H1 (cell line): ENCODE results near the gene FRRS1. TPM values are rescaled to one million over a fixed set of nuclear protein-coding genes. Genes with fewer than 3 reads are reported as not detected.

ENCODE experiments used
- CTCF ChIA-PET: fragments of 300-600 bp; sonication (Branson Sonifier 250); formaldehyde crosslinking; loops from one replicate; lab custom pipeline; 2021; ENCODE audit not compliant: partially characterized antibody; lab: Charles Lee
- POLR2A ChIA-PET: fragments of 300-600 bp; sonication (Branson Sonifier 250); formaldehyde crosslinking; loops from one replicate; lab custom pipeline; 2021; ENCODE audit warnings: inconsistent platforms; ENCODE audit not compliant: partially characterized antibody; lab: Charles Lee
- DNase-seq, 2 experiments: peaks; one replicate each; pipeline versions ENCODE4 v3.0.0 to v3.0.0-alpha.2; 2010 to 2022; ENCODE audit warnings: low spot score in 2 of 2, low read depth in 1 of 2, mixed read lengths in 1 of 2
- FAIRE-seq: peaks from 2 replicates; lab custom pipeline; 2011; peaks lifted over from hg19 to GRCh38; lab: Jason Lieb, UNC
- H2AFZ ChIP-seq: 2 replicates; pipeline ENCODE4 v1.8.1; 2012; ENCODE audit warnings: low read length, inconsistent platforms
- H2AK5ac ChIP-seq: 2 replicates; pipeline ENCODE4 v1.6.1; 2013; ENCODE audit warnings: low read depth, low read length
- H2BK120ac ChIP-seq: replicated peaks from 2 replicates; pipeline ENCODE3; 2013; ENCODE audit warnings: low read depth, low read length, inconsistent platforms
- H2BK12ac ChIP-seq: 2 replicates; pipeline ENCODE4 v1.6.1; 2013; ENCODE audit warnings: low read depth, low read length
- H2BK15ac ChIP-seq: 2 replicates; pipeline ENCODE4 v1.6.1; 2013; ENCODE audit warnings: low read length
- H2BK20ac ChIP-seq: 2 replicates; pipeline ENCODE4 v1.6.1; 2013; ENCODE audit warnings: low read length
- H2BK5ac ChIP-seq: 2 replicates; pipeline ENCODE4 v1.6.1; 2013; ENCODE audit warnings: low read depth, low read length
- H3K14ac ChIP-seq: 2 replicates; pipeline ENCODE4 v1.6.1; 2013; ENCODE audit warnings: inconsistent platforms; ENCODE audit not compliant: insufficient read length
- H3K18ac ChIP-seq: 2 replicates; pipeline ENCODE4 v1.6.1; 2013; ENCODE audit warnings: low read length; ENCODE audit errors: extremely low read depth
- H3K23ac ChIP-seq: 2 replicates; pipeline ENCODE4 v1.6.1; 2013; ENCODE audit warnings: inconsistent platforms; ENCODE audit not compliant: insufficient read length
- H3K23me2 ChIP-seq: 2 replicates; pipeline ENCODE4 v1.6.1; 2013; ENCODE audit warnings: low read depth, low read length
- H3K27ac ChIP-seq: 2 replicates; pipeline ENCODE4 v1.6.1; 2011; ENCODE audit warnings: low read depth, low read length, inconsistent platforms
- H3K27me3 ChIP-seq, 4 experiments: replicated peaks in 1 of 4; 1 replicate in 1 of 4; 2 replicates in 3 of 4; pipeline versions ENCODE4 v1.6.1 to v1.8.1; 2011 to 2013; ENCODE audit warnings: low read length in 3 of 4, mild to moderate bottlenecking in 3 of 4, inconsistent platforms in 2 of 4, mixed read lengths in 2 of 4, moderate library complexity in 1 of 4; ENCODE audit not compliant: control insufficient read depth in 3 of 4, insufficient read depth in 3 of 4; ENCODE audit errors: extremely low read depth in 1 of 4
- H3K36me3 ChIP-seq, 4 experiments: 2 replicates each; pipeline versions ENCODE4 v1.6.1 to v1.8.1; 2011 to 2013; ENCODE audit warnings: mild to moderate bottlenecking in 4 of 4, low read length in 3 of 4, moderate library complexity in 2 of 4, control low read depth in 1 of 4, inconsistent platforms in 1 of 4; ENCODE audit not compliant: insufficient read depth in 4 of 4, control insufficient read depth in 2 of 4
- H3K4ac ChIP-seq: replicated peaks from 2 replicates; pipeline ENCODE3; 2013; ENCODE audit warnings: low read length, low read depth, mixed read lengths, inconsistent platforms; ENCODE audit not compliant: insufficient read length
- H3K4me1 ChIP-seq, 4 experiments: replicated peaks in 1 of 4; 1 replicate in 1 of 4; 2 replicates in 3 of 4; pipeline versions ENCODE4 v1.6.1 to v1.8.1; 2011 to 2013; ENCODE audit warnings: low read length in 3 of 4, inconsistent platforms in 2 of 4, mixed read lengths in 1 of 4; ENCODE audit not compliant: insufficient read depth in 4 of 4, control insufficient read depth in 3 of 4
- H3K4me2 ChIP-seq, 2 experiments: 2 replicates each; pipeline versions ENCODE4 v1.6.1 to v1.8.1; 2011 to 2013; ENCODE audit warnings: low read depth in 2 of 2, low read length in 2 of 2, control low read depth in 1 of 2, inconsistent platforms in 1 of 2, mild to moderate bottlenecking in 1 of 2; ENCODE audit not compliant: insufficient read depth in 1 of 2
- H3K4me3 ChIP-seq, 4 experiments: fragments of 200-600, 300-600 bp in 1 of 4; sonication (generic), shearing (Covaris generic), sonication (Bioruptor Twin) in 1 of 4; 2 replicates each; pipeline versions ENCODE4 v1.5.1 to v1.8.1; 2011 to 2016; ENCODE audit warnings: low read length in 4 of 4, low read depth in 3 of 4, control low read depth in 2 of 4, inconsistent platforms in 2 of 4, mild to moderate bottlenecking in 2 of 4, mixed read lengths in 1 of 4, moderate library complexity in 1 of 4; ENCODE audit not compliant: insufficient read depth in 2 of 4; ENCODE audit errors: extremely low read depth in 1 of 4
- H3K56ac ChIP-seq: replicated peaks from 2 replicates; pipeline ENCODE3; 2013; ENCODE audit warnings: low read depth, mild to moderate bottlenecking, mixed read lengths, low read length, inconsistent platforms; ENCODE audit not compliant: insufficient read length
- H3K79me1 ChIP-seq: 2 replicates; pipeline ENCODE4 v1.6.1; 2013; ENCODE audit warnings: low read depth, low read length, control low read depth
- H3K79me2 ChIP-seq, 2 experiments: 2 replicates each; pipeline versions ENCODE4 v1.6.1 to v1.8.1; 2012 to 2013; ENCODE audit warnings: low read length in 2 of 2, mild to moderate bottlenecking in 2 of 2, inconsistent platforms in 1 of 2; ENCODE audit not compliant: insufficient read depth in 2 of 2, control insufficient read depth in 1 of 2
- H3K9ac ChIP-seq, 4 experiments: replicated peaks in 1 of 4; 1 replicate in 1 of 4; 2 replicates in 3 of 4; pipeline versions ENCODE4 v1.6.1 to v1.8.1; 2011 to 2013; ENCODE audit warnings: low read depth in 3 of 4, low read length in 3 of 4, control low read depth in 2 of 4, mild to moderate bottlenecking in 2 of 4, moderate library complexity in 2 of 4, inconsistent platforms in 1 of 4; ENCODE audit errors: extremely low read depth in 1 of 4
- H3K9me3 ChIP-seq, 2 experiments: 2 replicates each; pipeline versions ENCODE4 v1.6.1 to v1.8.1; 2012 to 2013; ENCODE audit warnings: mild to moderate bottlenecking in 2 of 2, moderate library complexity in 2 of 2, control low read depth in 1 of 2, inconsistent platforms in 1 of 2, low read depth in 1 of 2, low read length in 1 of 2, mixed read lengths in 1 of 2; ENCODE audit not compliant: insufficient read depth in 2 of 2
- H4K20me1 ChIP-seq, 2 experiments: replicated peaks in 1 of 2; 2 replicates each; pipeline versions ENCODE3 to v1.8.1; 2011 to 2013; ENCODE audit warnings: inconsistent platforms in 2 of 2, low read length in 2 of 2, mild to moderate bottlenecking in 1 of 2; ENCODE audit not compliant: insufficient read depth in 2 of 2, control insufficient read depth in 1 of 2
- H4K5ac ChIP-seq: 2 replicates; pipeline ENCODE4 v1.6.1; 2013; ENCODE audit warnings: low read length, low read depth, mixed read lengths, inconsistent platforms; ENCODE audit not compliant: insufficient read length
- H4K8ac ChIP-seq: 2 replicates; pipeline ENCODE4 v1.8.0; 2013; ENCODE audit warnings: mild to moderate bottlenecking, moderate library complexity, low read length, inconsistent platforms; ENCODE audit not compliant: insufficient read depth; ENCODE audit errors: extremely low read depth
- H4K91ac ChIP-seq: replicated peaks from 2 replicates; pipeline ENCODE3; 2013; ENCODE audit warnings: low read length, mixed read lengths, inconsistent platforms; ENCODE audit not compliant: insufficient read length
- CBX8 ChIP-seq: fragments of 300-800, 300-1000 bp; sonication (generic); IDR thresholded peaks from 2 replicates; pipeline ENCODE4 v1.7.1; 2016; ENCODE audit warnings: low read depth, low read length, borderline replicate concordance
- CHD1 ChIP-seq: IDR thresholded peaks from 2 replicates; pipeline ENCODE4 v1.6.1; 2012; ENCODE audit warnings: low read depth, low read length, improper control_type of control experiment
- E2F6 ChIP-seq: IDR thresholded peaks from 2 replicates; pipeline ENCODE4 v1.6.1; 2012; ENCODE audit warnings: inconsistent platforms
- GABPA ChIP-seq: IDR thresholded peaks from 2 replicates; pipeline ENCODE4 v1.6.1; 2011; ENCODE audit warnings: mild to moderate bottlenecking, low read length, moderate library complexity, borderline replicate concordance; ENCODE audit not compliant: insufficient read depth
- KDM1A ChIP-seq: fragments of 200-600, 300-600 bp; sonication (generic); IDR thresholded peaks from 2 replicates; pipeline ENCODE4 v1.7.1; 2016; ENCODE audit warnings: mild to moderate bottlenecking, low read length, borderline replicate concordance
- NRF1 ChIP-seq: IDR thresholded peaks from 2 replicates; pipeline ENCODE4 v1.6.1; 2011; ENCODE audit warnings: mild to moderate bottlenecking, low read depth, low read length, improper control_type of control experiment
- POLR2AphosphoS5 ChIP-seq: IDR thresholded peaks from 2 replicates; pipeline ENCODE4 v1.6.1; 2011; ENCODE audit warnings: low read depth, low read length
- SP2 ChIP-seq: IDR thresholded peaks from 2 replicates; pipeline ENCODE4 v1.6.1; 2012; ENCODE audit warnings: mild to moderate bottlenecking, low read length, inconsistent platforms
- SP4 ChIP-seq: IDR thresholded peaks from 2 replicates; pipeline ENCODE4 v1.6.1; 2012; ENCODE audit warnings: low read length, inconsistent platforms
- SUZ12 ChIP-seq: fragments of 200-600 bp; sonication (generic); IDR thresholded peaks from 2 replicates; pipeline ENCODE4 v1.6.1; 2012; ENCODE audit warnings: mild to moderate bottlenecking, inconsistent platforms, low read length, moderate library complexity, mixed read lengths
- TCF12 ChIP-seq: IDR thresholded peaks from 2 replicates; pipeline ENCODE4 v1.6.1; 2011; ENCODE audit warnings: low read depth, mild to moderate bottlenecking, low read length
- TEAD4 ChIP-seq: IDR thresholded peaks from 2 replicates; pipeline ENCODE4 v1.6.1; 2012; ENCODE audit warnings: low read depth, low read length, inconsistent platforms, mixed read lengths
- USF2 ChIP-seq: IDR thresholded peaks from 2 replicates; pipeline ENCODE4 v1.6.1; 2011; ENCODE audit warnings: low read length, improper control_type of control experiment
- ZNF274 ChIP-seq: IDR thresholded peaks from 2 replicates; pipeline ENCODE4 v1.7.0; 2012; ENCODE audit warnings: low read length, borderline replicate concordance; ENCODE audit errors: extremely low read depth
- WGBS, 2 experiments: shearing (Covaris generic) in 1 of 2; methylation state at CpG; one replicate each; pipeline versions ENCODE4 v1.1.6 to v1.1.7; 2013 to 2015; ENCODE audit warnings: low lambda C conversion rate in 2 of 2, mixed read lengths in 2 of 2, inconsistent platforms in 1 of 2, low coverage in 1 of 2, missing lambda C conversion rate in 1 of 2; ENCODE audit not compliant: insufficient replicate concordance in 2 of 2, insufficient coverage in 1 of 2, insufficient read length in 1 of 2; ENCODE audit errors: extremely low coverage in 1 of 2, missing lambda C conversion rate in 1 of 2; 5-methylcytosine and 5-hydroxymethylcytosine counted together
- polyA plus RNA-seq, 7 experiments: library from polyadenylated mRNA; depleted of rRNA in 3 of 7; stranded (reverse) in 5 of 7; unstranded in 2 of 7; fragments of >200 nt in 5 of 7; fragments of 200-250 nt in 2 of 7; gene quantifications; 1 replicate in 5 of 7; 2 replicates in 1 of 7; 4 replicates in 1 of 7; pipeline versions ENCODE4 v1.2.1 to v1.2.3, GENCODE V29; 2011 to 2013; ENCODE audit warnings: missing spikeins in 2 of 7, mixed read lengths in 2 of 7
- total RNA-seq: library from RNA; stranded (reverse); fragmentation: NEBNext Ultra II Directional; extraction: Animal tissue kit (Norgen Biotek cat#: 25700); gene quantifications from 2 replicates; pipeline ENCODE4 v1.2.1, GENCODE V29; 2021

FRRS1 gene
- total and polyA plus RNA-seq, 2 of the 8 experiments (the other 6 are each of a cell fraction or from before 2014, with no cell fraction given): 3.5 to 6.5 TPM

GRCh38 chr1:99660496-99660895, 105.9 kb downstream of the FRRS1 start:
- Histone ChIP-seq H2BK12ac (no peak overlapping the region), H3K79me1 (no peaks in the 10 kb centered on the region), H3K4me2 (no peak overlapping the region), H3K23ac (no peak overlapping the region), H3K4me3 (no peak overlapping the region), H2BK5ac (no peak overlapping the region), H3K14ac (no peak overlapping the region), H3K27ac (no peak overlapping the region), H3K79me2 (no peaks in the 10 kb centered on the region), H2BK20ac (no peak overlapping the region), H4K91ac (no peak overlapping the region), H3K18ac (no peak overlapping the region), H3K27me3 (no peaks in the 10 kb centered on the region), H3K23me2 (no peaks in the 10 kb centered on the region), H4K8ac (no peak overlapping the region), H2BK15ac (no peak overlapping the region), H3K56ac (no peak overlapping the region), H4K20me1 (no peaks in the 10 kb centered on the region), H3K4ac (no peak overlapping the region), H2BK120ac (no peak overlapping the region), H2AK5ac (no peak overlapping the region), H4K5ac (no peak overlapping the region), H3K9me3 (no peaks in the 10 kb centered on the region), H3K4me1 (no peaks in the 10 kb centered on the region), H3K36me3 (no peaks in the 10 kb centered on the region), H2AFZ (no peak overlapping the region), H3K9ac (no peak overlapping the region)
- ChIA-PET CTCF (interaction anchor here (0.8 to 1.6 kb wide), 2 partner anchors 13 to 15 kb away, joined by 3 read pairs; no protein-coding TSS in a partner anchor), POLR2A (no interaction called here)
- WGBS, 2 experiments: 92% methylated on average over 2 of the region's 2 CpGs; no CpG with 5 or more reads in 1 of the 2 experiments
- DNase-seq (no peak), FAIRE-seq (no peak)
- no peak for TF ChIP-seq SP4
- TF ChIP-seq NRF1: no peak
- TF ChIP-seq ZNF274: no peak
- TF ChIP-seq KDM1A: no peak
- TF ChIP-seq E2F6: no peak
- no peak for TF ChIP-seq CHD1
- TF ChIP-seq POLR2AphosphoS5: no peak
- no peak for TF ChIP-seq TCF12
- TF ChIP-seq USF2: no peak
- no peak for TF ChIP-seq SP2
- no peak for TF ChIP-seq SUZ12
- no peak for TF ChIP-seq GABPA
- no peak for TF ChIP-seq TEAD4
- TF ChIP-seq CBX8: no peak
